ENCODE data around the gene NPFF.

DNA sequence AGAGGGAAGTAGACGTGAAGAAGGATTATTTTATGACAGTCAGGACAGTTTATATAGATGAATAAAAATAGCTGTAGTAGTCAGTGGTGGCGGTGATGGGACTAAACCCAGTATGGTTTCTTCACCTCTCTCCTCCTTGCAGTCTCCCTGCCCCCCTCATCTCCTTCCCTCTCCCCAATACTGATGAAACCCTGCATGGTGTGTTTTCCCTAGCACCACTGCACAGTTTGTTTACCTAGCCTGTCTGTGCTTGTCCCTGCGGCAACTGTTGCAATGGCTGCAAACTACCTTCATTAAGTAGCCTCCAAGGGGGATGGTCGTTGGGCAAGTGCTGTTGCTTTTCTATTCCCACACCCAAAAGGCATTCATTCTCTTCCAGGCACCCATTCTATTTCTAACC is 40.6 kb downstream of the NPFF start:
- TF ChIP-seq, protein P1, sequence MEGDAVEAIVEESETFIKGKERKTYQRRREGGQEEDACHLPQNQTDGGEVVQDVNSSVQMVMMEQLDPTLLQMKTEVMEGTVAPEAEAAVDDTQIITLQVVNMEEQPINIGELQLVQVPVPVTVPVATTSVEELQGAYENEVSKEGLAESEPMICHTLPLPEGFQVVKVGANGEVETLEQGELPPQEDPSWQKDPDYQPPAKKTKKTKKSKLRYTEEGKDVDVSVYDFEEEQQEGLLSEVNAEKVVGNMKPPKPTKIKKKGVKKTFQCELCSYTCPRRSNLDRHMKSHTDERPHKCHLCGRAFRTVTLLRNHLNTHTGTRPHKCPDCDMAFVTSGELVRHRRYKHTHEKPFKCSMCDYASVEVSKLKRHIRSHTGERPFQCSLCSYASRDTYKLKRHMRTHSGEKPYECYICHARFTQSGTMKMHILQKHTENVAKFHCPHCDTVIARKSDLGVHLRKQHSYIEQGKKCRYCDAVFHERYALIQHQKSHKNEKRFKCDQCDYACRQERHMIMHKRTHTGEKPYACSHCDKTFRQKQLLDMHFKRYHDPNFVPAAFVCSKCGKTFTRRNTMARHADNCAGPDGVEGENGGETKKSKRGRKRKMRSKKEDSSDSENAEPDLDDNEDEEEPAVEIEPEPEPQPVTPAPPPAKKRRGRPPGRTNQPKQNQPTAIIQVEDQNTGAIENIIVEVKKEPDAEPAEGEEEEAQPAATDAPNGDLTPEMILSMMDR (IDR thresholded peaks at IDR 0.05), result no peak
- TF ChIP-seq POLR2A (IDR thresholded peaks at IDR 0.05) (no peak), POLR2AphosphoS5 (IDR thresholded peaks at IDR 0.05) (no peak)

Data from sigmoid colon (tissue), 4 donors.